ENCODE measurements around the gene CDS1. TPM values are rescaled to one million over a fixed set of nuclear protein-coding genes. Genes with fewer than 3 reads are reported as not detected.

The CDS1 gene
- total RNA-seq, 4 donors from 2014 or later: 0.59 to 8.8 (median 3.7) TPM; not detected in 1

DNA sequence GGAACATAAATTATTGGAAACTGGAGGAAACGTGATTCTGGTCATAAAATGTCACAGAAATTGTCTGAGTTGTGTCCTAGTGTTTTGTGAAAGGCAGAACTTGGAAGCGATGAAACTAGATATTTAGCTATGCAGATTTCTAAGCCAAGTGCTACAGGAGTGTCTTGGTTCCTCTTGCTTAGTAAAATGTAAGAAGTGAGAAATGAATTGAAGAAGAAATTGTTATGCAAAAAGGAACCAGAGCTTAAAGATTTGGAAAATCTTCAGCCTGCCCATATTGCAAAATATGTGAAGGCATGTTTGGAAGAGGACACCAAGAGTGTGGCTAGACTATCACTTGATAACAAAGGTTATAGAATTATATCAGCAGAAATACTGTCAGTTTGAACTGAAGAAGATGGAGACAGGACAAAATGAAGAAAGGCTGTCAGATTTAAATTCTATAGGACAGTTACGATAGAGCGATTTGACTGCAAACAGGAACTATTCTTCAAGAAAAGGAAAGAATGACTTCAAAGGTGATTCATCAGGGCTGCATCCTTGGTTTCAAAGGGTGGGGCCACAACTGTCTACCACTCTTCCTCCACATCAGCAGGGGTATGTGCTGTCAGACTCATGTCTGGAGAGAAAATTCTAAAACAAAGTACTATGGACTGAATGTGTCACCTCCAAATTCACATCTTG is 9.4 kb upstream of the CDS1 start:
- Histone ChIP-seq H3K9me3 (no peaks in the 10 kb centered on the region), H3K27me3 (no peaks in the 10 kb centered on the region), H3K36me3 (no peaks in the 10 kb centered on the region), H3K4me3 (no peak overlapping the region), H3K4me1 (no peaks in the 10 kb centered on the region), H3K27ac (no peak overlapping the region)
- intact Hi-C loops (cut with DNase I; ENCODE audit: low total_unique reads): no loop called here
- no peak for DNase-seq
- TF ChIP-seq, protein P1, sequence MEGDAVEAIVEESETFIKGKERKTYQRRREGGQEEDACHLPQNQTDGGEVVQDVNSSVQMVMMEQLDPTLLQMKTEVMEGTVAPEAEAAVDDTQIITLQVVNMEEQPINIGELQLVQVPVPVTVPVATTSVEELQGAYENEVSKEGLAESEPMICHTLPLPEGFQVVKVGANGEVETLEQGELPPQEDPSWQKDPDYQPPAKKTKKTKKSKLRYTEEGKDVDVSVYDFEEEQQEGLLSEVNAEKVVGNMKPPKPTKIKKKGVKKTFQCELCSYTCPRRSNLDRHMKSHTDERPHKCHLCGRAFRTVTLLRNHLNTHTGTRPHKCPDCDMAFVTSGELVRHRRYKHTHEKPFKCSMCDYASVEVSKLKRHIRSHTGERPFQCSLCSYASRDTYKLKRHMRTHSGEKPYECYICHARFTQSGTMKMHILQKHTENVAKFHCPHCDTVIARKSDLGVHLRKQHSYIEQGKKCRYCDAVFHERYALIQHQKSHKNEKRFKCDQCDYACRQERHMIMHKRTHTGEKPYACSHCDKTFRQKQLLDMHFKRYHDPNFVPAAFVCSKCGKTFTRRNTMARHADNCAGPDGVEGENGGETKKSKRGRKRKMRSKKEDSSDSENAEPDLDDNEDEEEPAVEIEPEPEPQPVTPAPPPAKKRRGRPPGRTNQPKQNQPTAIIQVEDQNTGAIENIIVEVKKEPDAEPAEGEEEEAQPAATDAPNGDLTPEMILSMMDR (IDR thresholded peaks at IDR 0.05): no peak
- TF ChIP-seq POLR2A (IDR thresholded peaks at IDR 0.05): no peak

DNA sequence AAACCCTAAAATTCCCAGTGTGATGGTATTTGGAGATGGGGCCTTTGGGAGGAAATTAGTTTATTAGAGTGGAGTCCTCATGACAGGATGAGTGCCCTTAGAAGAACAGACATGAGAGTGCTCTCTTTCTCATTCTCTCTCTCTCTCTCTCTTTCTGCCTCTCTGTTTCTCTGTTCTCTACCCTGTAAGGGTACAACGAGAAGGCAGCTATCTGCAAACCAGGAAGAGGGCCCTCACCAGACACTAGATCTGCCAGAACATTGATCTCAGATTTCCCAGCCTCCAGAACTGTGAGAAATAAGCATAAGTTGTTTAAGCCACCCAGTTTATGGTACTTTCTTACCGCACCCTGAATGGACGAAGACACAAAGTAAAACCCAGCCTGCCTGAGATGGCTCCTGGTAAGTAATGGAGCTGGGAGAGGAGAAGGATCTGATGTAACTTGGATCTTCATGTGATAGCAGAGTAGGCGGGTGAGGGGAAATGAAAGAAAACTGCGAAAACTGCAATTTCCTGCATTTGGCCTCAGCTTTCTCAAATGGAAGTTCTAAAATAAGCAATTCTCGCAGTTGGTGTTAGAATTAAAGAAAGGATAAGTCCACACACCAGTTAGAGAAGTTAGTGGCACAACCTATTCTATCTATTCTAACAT is 8.7 kb upstream of the CDS1 start:
- TF ChIP-seq, protein P1 (IDR thresholded peaks at IDR 0.05): no peak
- no peak for TF ChIP-seq POLR2A (IDR thresholded peaks at IDR 0.05)
- H3K27me3 ChIP-seq: no peaks in the 10 kb centered on the region
- no peaks in the 10 kb centered on the region for H3K36me3 ChIP-seq
- H3K4me3 ChIP-seq: no peak overlapping the region
- no peaks in the 10 kb centered on the region for H3K9me3 ChIP-seq
- intact Hi-C loops (cut with DNase I; ENCODE audit: low total_unique reads): no loop called here
- DNase-seq: no peak
- no peak overlapping the region for H3K27ac ChIP-seq
- no peaks in the 10 kb centered on the region for H3K4me1 ChIP-seq

DNA sequence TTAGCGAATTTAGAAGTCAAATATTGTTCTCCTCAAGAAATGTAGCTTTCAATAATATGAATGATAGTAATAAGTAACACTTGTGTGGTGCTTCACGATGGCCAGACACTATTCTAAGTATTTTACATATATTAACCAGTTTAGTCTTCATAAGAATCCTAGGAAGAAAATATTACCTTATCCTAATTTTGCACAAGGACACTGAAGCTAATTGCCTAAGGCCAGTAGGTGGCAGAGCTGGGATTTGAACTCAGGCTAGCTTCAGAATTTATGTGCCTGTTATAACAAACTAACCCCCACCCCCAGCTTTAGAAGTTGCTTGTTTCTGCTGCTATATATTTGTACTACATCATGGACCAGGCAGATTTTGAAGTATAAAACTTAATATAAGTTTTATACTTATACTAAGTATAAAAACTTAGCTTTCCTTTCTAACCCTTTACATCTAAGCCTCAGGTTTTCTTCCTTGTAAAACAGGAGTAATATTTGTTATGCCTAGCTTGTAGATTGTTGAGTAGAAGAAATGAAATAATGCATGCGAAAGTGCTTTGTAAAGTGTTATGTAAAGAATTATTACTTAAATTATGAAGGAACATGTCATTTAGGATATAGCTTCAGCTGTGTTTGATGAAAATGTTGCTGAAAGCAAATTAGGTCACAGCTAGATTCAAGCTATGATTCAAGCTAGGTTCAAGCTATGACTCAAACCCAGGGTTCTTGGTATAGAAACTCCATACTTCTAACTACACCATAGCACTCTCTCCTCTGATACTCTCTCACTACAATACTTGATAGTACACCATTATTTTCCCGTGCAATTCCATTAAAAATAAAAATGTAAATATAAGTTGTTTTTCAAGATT is 4.2 kb upstream of the CDS1 start:
- Histone ChIP-seq H3K36me3 (no peaks in the 10 kb centered on the region), H3K4me1 (no peaks in the 10 kb centered on the region), H3K27me3 (no peaks in the 10 kb centered on the region), H3K4me3 (no peak overlapping the region), H3K9me3 (no peaks in the 10 kb centered on the region), H3K27ac (no peak overlapping the region)
- no peak for TF ChIP-seq POLR2A (IDR thresholded peaks at IDR 0.05)
- TF ChIP-seq, protein P1 (IDR thresholded peaks at IDR 0.05): no peak
- DNase-seq: no peak
- intact Hi-C loops (cut with DNase I; ENCODE audit: low total_unique reads): no loop called here

DNA sequence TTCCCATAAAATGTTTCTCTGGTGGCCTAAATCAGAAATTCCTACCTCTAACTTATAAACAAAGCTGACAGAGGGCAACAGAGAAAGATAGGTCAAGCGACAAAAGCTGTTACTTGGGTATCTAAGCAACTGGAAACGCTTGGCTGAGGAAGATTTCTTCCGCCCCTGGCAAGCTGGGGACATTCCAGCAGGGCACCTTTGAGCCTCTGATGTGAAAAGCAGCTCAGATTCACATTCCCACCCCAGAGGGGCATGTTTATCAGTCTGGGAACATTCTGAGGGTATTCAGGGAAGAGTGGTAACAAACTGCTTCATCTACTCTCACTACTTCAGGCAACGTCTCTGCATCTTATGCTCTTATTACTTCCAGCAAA is 3.5 kb upstream of the CDS1 start:
- DNase-seq: no peak
- intact Hi-C loops (cut with DNase I; ENCODE audit: low total_unique reads): no loop called here
- Histone ChIP-seq H3K4me1 (no peaks in the 10 kb centered on the region), H3K36me3 (no peaks in the 10 kb centered on the region), H3K27ac (no peak overlapping the region), H3K4me3 (no peak overlapping the region), H3K9me3 (no peaks in the 10 kb centered on the region), H3K27me3 (no peaks in the 10 kb centered on the region)
- no peak for TF ChIP-seq POLR2A (IDR thresholded peaks at IDR 0.05)
- TF ChIP-seq, protein P1 (IDR thresholded peaks at IDR 0.05): no peak

Measured in uterus (tissue), 4 donors.